ENCODE data around the gene ERBB4.

ERBB4 gene

DNA sequence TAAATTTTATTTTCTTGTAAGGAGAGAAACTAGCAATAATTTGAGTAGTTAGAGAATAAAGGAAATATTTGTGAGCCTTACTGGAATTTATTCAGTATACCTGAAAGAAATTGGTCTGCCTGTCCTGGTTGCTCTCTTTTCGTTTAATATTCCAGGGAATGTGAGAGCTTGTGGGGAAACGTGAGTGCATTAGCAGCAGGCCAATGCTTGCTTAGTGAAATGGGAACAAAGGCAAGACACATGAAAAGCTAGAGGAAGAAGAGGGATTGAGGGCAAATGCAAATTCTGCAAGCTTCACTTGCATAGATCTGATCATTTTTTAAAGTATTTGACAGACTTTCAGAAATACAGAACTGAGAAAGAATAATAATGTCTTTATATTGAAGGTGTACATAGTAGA lies 111.0 kb downstream of the ERBB4 start:
- no peak for DNase-seq

DNA sequence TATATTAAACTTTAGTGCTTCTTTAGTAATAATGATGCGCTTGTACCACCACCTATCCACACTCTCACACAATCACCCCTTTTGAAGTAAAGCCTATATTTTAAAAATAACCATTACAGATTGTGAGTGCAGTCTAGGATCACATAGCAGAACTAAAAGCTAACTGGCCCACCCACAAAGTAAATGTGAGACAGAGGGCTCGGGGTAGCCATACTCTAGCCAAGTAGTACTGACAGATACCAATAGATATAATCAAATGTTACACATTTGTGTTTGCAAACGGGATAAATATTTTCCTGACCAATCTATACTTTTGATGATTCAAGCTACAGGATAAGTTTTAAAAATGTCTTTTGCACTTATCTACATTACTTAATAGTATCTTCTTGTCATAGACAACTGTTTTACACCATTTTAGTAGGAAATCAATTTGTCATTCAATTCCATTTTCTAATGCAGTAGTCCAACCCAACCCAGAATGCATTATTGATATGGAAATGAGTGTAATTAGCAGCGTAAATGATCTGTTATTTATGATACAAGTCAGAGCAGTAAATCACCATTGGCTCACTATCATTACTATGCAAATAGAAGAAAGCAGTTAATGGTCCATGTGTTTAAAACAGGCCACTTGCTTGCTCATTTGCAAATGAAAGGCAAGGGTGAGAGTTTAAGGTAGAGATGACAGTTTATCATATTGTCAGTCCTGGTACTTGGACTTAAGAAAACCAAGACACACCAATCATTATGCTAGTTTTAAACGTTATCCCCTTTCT lies 111.8 kb downstream of the ERBB4 start:
- no peak for DNase-seq

- no peak for DNase-seq
Measured at GRCh38 chr2:212424082-212424481, 114.5 kb downstream of the ERBB4 start.

DNA sequence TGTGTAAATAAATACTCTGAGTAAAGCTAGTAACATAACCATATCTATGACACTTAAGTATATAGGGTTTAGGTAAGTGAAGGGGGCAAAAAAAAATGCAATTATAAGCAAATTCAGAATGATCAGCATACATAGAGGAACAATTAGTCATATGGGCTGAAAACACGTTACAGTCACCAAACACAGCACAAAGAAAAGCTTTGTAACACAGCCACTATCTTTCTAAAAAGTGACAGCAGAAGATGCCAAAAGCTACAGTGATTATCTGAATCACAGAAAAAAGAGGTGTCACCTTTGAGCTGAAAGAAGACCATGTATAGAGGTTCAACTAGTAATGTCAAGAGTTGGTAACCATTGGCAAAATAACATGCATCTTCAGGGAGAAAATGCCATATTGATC lies 115.5 kb downstream of the ERBB4 start:
- DNase-seq: no peak

DNA sequence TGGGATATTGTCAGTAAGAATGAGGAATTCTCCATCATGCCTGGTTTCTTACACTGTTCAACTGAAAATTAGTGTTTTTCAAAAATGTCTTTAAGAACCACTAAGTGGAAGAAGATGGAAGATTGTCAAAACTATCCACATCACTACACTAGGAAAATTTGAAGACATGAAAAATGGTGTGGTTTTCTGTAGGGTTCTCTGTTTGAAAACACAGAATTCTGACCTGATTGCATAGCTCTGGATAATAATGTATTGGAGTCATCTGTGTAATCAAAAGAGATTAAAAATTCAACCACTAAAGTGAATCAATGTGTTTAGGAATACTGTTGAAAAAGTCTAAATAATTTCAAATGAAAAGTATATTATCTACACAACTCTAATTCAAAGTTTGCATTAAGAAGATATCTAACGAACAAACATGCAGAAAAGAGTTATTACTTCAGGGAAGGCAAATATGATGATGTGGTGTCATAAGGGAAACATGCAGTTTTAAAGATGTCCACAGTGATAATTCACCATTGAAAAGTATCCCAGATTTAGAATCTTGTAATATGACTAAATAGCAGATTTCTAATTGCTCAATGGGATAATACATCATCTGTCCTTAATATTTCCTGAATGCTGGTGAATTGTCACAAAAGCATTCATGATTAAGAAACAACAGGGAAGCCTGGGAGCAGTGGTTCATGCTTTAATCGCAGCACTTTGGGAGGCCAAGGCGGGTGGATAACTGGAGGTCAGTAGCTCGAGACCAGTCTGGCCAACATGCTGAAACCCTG lies 116.9 kb downstream of the ERBB4 start:
- no peak for DNase-seq

DNA sequence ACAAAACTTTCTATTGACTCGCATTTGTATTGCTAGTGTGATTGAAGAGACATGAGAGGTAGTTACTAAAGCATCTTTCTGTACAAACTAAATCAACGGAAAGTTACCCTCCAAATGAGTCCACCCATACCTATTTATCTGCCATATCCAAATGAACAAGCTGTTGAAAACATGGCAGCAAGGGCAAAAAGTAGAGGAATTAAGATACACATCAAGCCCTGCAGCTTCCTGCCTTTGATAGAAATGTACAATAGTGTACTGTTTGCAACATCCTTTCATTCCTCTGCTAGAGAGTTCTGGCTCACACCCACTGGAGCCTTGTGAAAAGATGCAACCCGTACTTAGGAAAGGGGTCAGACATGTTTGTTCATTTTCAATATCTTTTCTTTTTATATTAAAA lies 122.5 kb downstream of the ERBB4 start:
- no peak for DNase-seq

DNA sequence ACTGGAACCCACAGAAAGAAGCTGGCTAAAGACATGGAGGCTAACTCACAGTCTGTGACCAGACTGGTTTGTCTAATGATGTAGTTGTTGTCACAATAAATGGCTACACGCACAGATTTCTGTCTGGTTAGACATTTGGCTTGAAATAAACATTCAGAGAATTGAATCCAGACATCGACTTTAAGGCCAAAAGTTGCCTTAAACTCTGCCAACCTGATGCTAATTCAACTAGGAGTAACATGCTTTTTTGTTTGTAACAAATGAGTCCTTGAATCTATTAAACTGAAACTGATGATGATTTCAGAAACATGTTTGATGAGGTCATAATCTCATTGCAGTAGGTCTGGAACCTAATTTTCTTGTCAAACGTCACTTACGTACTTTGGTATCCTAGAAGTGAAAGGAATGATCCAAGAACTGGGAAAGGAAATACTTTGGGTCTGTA lies 123.8 kb downstream of the ERBB4 start:
- no peak for DNase-seq

DNA sequence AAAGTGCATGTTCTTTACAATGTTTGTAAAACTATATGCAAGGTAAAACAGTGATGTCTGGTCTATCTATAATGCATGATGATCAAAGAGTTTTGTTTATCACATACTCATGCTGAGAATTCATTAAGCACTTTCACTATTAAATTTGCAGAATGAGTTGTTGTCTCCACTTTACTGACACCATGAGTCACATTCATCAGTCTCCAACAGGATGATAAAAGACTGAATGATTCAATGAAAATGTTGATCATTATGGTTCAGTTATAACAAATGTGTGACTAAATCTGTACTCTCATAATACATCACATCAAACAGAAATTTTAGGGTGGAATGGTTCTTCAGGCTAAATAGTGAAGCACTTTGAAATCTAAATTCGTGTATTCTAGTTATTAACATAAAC lies 129.0 kb downstream of the ERBB4 start:
- no peak for DNase-seq

GRCh38 chr2:212408524-212408923 lies 130.1 kb downstream of the ERBB4 start:
- DNase-seq: no peak

GRCh38 chr2:212406716-212407115 lies 131.9 kb downstream of the ERBB4 start:
- no peak for DNase-seq

GRCh38 chr2:212402316-212402715 lies 136.3 kb downstream of the ERBB4 start:
- no peak for DNase-seq

DNA sequence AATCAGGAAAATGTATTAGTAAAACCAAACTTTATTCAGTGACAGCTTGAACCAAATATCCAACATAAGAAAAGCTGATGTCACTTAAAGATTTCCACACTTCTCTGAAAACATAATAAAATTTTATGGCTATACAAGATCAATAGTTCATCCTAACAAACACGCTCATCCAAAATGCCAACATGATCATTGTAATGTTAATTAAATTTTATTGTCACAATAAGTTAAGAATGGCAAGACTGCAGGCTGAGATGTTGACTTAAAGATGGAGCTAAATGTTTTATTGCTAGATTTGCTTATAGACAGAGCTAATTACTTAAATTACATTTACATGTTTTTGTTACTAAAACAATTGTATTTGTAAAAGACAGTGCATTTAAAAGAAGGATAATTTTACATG lies 140.3 kb downstream of the ERBB4 start:
- DNase-seq: no peak

GRCh38 chr2:212392544-212392943 lies 146.1 kb downstream of the ERBB4 start:
- no peak for DNase-seq

DNA sequence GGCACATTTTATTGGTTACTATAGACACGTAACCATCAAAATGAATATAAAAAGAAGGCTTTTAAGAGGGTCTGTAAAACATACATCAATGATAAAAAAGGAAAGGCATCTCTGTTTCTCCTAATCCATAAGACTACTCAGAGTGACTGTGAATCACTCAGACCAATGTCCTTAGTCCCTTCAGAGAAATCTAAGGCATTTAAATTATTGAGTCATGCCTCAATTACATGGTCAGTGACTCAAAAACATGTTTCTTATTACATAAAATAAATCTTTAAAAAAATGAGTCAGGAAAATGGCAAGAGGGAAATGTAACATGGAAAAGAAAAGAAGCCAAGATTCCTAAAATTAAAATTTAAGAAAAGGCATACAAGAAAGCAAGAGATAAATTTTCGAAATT lies 146.6 kb downstream of the ERBB4 start:
- DNase-seq: no peak

DNA sequence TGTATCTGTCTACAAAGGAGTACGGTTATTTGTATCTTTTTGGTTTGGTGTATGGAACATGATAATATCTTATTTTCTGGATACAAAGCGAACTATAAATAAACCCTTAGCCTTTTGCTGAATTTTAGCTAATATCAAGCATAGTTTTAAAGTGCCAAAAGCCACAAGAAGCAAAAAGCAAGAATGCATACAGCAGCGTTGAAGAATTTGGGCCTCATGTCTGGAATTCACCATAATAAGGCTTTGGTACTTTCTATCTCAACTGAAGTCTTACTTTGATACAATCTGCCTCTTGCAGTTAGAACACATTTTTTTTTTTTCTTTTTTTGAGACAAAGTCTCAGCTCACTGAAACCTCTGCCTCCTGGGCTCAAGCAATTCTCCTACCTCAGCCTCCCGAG lies 151.5 kb downstream of the ERBB4 start:
- DNase-seq: no peak

DNA sequence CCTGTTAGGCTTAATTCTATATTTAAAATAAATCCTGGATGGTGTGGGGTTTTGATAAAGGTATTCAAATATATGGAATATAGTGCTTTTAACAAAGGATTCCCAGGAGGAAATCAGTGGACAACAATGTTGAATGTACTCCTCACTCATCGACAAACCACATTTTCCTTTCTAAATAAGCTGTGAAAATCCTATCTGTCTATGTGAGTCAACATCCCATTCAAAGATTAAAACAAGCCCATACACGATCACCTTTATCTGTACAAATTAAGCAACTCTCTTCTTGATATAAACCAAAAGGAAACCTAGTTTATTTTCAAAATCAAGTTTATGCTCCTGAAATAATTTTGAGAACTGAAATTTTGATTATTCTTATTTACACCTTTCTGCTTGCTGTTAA lies 153.4 kb downstream of the ERBB4 start:
- no peak for DNase-seq

DNA sequence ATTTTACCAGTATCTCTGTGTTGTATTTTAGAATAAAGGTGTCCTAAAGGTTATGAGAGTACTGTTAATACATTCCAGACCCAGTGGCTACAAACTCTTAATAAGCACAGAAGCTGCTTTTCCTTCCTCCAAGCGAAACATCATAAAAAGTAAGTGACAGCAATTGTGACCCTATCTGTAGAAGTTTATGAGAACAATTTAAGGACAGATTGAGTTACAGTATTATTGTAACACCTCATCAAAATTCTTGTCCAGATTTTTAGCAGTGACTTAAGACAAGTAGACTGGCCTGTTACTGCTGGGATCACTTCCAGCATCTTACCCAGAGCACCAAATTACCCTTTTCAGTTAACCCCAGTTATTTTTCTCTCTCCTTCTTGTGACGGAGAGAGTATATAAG lies 154.6 kb downstream of the ERBB4 start:
- DNase-seq: no peak

DNA sequence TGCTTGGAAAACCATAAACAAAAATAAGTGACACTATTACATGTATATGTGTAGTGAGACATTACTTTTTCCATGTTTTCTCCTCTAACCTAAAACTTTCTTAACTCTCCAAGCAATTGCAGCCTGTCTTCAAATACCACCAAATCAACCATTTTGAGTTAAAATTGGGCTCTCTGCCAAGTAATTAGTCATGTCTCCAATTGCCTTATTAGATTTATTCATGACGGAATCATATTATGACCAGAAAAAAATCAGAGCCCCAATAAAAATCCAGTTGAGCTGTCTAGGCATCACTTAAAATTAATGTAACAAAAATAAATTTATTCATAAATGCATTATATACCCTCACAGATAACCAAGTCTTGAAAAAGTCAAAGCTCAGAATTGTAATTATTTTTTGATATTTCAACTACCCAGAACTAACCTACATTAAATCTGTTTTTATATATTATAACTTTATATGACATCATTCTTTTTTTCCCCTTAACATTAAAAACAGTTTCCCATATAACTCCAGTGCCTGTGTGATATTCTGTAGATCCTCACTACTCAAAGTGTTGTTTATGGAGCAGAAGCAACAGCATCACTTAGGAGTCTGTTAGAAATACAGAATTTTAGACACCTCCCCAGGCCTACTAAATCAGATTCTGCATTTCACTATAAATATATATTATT lies 157.0 kb downstream of the ERBB4 start:
- DNase-seq: no peak

DNA sequence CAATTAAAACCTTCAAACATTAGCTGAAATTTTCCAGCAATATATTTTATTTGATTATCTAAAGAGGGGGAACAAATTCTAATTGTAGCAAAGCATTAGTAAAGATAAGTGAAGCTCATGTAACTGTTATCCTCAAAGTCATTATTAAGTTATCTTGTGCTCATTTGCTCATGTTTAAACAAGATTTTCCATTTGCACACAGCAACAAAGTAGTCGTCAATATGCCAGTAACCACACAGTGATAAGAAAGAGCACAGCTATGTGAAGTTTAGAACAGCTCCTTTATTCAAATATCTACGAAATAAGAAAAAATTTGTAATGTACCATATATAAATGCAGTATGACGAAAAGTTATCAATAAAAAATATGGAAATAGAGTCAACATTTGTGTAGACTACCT lies 159.5 kb downstream of the ERBB4 start:
- DNase-seq: no peak

- no peak for DNase-seq
Measured at GRCh38 chr2:212367431-212367830, 171.2 kb downstream of the ERBB4 start.

DNA sequence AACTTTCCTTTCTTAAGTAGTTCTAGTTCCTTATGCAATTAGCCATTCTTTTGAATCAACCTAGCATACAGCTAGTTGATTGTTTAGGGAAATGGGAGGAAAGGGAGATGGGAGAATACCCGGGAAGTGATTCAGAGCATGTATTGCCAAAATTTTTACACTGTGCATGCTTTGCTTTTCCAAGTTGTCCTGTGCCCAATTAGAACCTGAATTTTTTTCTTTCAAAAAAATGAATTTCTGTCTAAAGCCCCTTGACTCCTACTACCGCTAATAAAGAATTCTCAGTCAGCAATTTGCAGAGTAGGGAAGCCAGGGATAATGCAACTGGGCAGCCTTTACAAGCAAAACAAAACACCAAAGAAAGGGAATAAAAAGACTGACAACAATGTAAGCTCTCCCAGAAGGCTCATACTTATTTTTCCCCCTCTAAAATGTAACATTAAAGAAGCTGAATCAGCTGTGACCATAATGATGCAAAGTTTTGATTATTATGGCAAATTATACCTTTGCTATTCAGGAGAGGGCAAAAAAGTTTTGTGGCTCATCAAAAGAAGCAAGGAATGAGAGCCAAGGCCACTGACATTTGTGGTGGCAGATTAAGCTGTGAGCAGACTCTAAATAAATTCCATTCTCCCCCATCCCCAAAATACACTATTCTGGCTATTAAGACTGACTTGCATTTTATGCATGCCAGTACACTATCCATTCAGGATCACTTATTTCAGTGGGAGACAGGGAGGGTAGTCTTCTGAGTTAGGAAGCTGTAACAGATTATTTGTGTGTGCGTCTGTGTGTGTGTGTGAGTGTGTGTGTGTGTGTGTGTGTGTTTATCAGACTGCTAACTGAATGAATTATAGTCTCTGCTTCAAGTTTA lies 174.3 kb downstream of the ERBB4 start:
- DNase-seq: no peak

- DNase-seq: no peak
Measured at GRCh38 chr2:212361174-212361756, 177.3 kb downstream of the ERBB4 start.

All from inflammatory macrophage (primary cell).